Body of pancreas (tissue), 4 donors: Measurements from ENCODE around the gene CDCA8.

Experiments used
- CTCF ChIP-seq, 7 experiments: fragments of 450-650 bp in 4 of 7; fragments of 200-600 bp in 3 of 7; sonication (generic) in 3 of 7; IDR thresholded peaks; one replicate each; pipeline ENCODE4 v1.5.1; 2016 to 2019; ENCODE audit warnings: antibody characterized with exemption in 7 of 7
- POLR2A ChIP-seq, 3 donors: fragments of 450-650 bp; IDR thresholded peaks; one replicate each; pipeline ENCODE4 v1.6.1; 2016; ENCODE audit warnings: antibody characterized with exemption in 3 of 3, mild to moderate bottlenecking in 2 of 3

DNA sequence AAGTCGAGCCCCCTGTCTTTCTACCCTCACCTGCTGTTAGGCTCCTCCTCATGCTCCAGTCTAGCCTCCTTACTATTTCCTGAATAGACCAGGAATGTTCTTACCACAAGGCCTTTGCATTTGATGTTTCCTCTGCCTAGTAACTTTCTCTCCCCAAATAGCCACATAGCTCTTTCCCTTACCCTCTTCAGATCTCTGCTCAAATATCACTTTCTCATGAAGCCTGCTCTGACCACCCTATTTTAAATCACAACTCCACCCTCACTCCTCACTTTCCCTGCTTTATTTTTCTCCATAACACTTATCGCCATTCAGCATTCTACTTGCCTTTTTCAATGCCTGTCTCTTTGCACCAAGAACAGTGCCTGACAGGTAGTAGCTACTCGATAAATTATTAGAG, 6.6 kb upstream of the CDCA8 start:
- TF ChIP-seq CTCF (IDR thresholded peaks at IDR 0.05) (no peak), POLR2A (IDR thresholded peaks at IDR 0.05) (no peak)
